NCI-H2107 treated with DMSO at 0.1 percent for 48 hours (cell line): ENCODE data around the gene SLFNL1.

Experiments
- DNase-seq: peaks from one replicate; lab custom pipeline; 2025; ENCODE audit not compliant: unreplicated experiment; lab: John Stamatoyannopoulos, UW

Gene SLFNL1

DNA sequence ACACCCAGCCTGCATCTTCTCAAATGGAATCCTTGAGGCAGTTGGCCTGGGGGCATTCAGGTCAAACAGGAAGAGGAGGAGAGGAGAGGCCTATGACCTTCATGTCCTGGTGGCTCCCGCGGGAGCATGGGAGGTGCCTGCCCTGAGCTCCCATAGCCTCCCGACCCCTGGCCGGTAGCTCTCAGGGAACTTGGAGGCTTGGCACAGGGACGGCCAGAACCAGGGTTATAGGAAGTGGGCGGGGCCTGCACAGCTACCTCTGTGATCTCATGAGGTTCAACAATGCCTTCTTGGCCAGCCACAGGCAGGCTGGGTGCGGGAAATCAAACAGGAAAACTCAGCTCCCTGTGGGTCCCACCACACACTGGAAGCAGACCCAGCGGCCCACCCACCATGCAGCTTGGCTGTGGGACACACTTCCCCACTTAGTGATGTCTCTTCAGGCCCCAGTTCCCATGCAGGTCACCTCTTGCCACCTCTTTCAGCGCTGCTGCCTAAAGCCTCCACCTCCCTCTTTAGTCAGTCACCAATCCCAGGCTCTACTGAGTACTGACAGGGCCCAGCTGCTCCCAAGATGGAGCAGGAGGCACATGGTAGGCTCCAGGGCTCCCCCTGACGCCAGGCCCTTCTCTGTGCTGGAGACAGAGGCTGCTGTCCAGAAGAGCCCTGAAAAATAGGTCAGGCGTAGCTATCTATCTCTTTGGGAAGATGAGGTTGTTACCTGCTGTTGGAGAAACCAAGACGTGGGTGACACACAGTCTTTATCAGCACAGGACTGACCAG is at the start of gene SLFNL1:
Gene SLFNL1, minus strand, starts transcription at position 200 of the 783 bp plus-strand sequence. CDS start 1,065 bp downstream, outside the sequence.
- no peak for DNase-seq

- no peak for DNase-seq
Observed at GRCh38 chr1:41056907-41057306, 35.4 kb upstream of the SLFNL1 start.

DNA sequence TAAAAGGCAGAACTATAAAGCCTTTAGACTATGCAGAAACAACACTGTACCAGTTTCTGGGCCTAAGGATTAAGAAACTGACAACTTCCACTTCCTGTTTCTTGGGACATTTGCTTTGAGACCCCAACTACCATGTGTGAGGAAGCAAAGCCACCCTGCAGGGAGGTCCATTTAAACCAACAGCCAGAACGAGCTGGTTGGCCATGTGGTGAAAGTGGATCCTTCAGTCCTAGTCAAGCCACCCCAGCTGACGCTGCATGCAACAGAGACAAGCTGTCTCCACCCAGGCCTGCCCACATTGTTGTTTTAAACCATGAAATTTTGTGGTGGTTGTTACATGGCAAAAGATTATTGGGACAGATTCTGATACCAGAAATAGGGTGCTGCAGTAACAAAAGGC is 31.8 kb upstream of the SLFNL1 start:
- DNase-seq = no peak

- no peak for DNase-seq
Observed at GRCh38 chr1:41051022-41051421, 29.5 kb upstream of the SLFNL1 start.

DNA sequence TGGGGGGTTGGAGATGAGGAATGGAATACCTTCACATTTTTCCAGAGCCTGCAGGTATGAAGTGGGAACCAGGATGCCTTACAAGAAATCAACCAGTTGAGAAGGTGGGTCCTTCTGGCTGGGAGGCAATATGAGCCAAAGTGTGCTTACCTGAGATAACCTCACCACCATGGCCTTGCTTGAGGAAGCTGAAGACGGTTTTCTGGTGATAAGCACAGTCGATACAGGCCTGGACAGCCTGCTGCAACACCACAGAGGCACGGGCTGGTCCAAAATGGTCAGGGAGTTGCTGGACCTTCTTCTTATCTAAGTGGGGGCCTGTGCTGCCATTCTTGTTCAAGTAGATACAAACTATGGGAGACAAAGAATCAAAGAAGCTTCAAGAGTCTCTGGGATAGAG is 27.0 kb upstream of the SLFNL1 start:
- DNase-seq = no peak

GRCh38 chr1:41046347-41046775 is 24.8 kb upstream of the SLFNL1 start:
- DNase-seq = no peak

- no peak for DNase-seq
Observed at GRCh38 chr1:41045740-41046139, 24.2 kb upstream of the SLFNL1 start.

GRCh38 chr1:41044187-41044586 is 22.7 kb upstream of the SLFNL1 start:
- DNase-seq = no peak

DNA sequence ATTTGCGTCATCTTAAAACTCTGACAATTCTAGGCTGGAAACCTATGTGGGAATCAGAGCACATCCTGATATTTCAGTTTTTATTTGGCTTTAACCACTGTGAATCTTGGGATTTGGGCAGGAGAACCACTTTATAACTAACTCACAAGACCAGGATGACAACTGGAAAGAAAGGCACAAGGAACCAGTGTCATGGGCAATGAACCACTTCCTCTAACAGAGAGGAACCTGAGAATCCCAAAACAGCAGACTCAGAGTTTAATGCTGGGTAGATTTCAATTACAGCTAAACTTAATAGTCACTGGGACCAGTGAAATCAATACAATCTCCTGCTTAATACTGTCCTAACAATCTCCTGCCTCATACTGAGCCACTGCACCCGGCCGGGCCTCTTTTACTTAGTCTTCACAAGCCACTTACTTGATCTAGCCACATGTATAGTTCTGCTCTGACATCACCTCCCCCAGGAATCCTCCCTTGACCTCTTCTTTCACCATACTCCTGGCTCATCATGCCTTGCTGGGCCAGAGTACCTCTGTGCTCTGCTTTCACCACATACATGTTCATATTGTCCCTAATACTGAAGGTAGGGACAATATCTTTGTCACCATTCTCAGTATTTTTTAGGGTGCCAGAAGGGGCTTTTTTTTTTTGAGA is 20.2 kb upstream of the SLFNL1 start:
- DNase-seq = no peak

GRCh38 chr1:41038110-41038509 is 16.6 kb upstream of the SLFNL1 start:
- DNase-seq = no peak

GRCh38 chr1:41037116-41037903 is 15.8 kb upstream of the SLFNL1 start:
- DNase-seq = no peak

DNA sequence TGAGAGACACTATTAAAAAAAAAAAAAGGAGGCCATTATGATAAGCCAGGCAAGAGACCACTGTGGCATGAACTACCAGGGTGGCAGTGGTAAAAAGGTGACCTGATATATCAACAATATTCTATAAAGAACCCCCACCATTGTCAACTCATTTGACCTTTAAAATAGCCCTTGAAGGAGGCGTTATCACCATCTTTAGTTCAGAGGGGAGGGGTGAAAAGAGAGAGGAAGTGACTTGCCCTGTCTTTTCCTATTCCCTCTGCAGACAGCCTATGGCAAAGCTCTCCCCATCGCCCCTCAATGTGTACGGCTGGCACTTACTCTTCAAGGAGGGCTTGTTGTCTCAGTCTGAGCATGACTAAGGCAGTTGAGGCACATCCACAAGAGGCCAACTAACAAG is 11.7 kb upstream of the SLFNL1 start:
- DNase-seq = no peak

GRCh38 chr1:41032147-41032546 is 10.6 kb upstream of the SLFNL1 start:
- no peak for DNase-seq

GRCh38 chr1:41030872-41031616 is 9.5 kb upstream of the SLFNL1 start:
- DNase-seq = no peak

- no peak for DNase-seq
Observed at GRCh38 chr1:41028034-41028642, 6.6 kb upstream of the SLFNL1 start.

GRCh38 chr1:41025979-41026819 is 4.7 kb upstream of the SLFNL1 start:
- no peak for DNase-seq

DNA sequence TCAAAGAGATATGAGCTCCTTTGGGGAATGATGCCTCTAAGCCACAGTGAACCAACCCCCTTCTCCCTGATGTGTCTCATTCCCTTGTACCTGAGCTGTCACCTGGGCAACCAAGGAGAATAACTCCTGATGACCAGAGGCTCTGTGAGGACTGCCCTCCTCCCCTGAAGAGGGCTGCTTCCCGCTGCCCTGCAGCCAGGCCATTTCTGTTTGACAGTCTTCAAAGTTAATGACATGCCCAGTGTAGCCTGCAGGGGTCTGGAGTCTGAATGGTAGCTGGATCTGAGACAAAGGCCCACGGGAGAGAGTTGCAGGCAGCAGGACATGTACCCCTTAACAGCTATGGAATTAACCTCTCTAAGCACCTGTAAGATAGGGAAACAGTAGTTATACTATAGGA is 3.4 kb upstream of the SLFNL1 start:
- DNase-seq = no peak

- DNase-seq = no peak
Observed at GRCh38 chr1:41023279-41023990, 1.9 kb upstream of the SLFNL1 start.

DNA sequence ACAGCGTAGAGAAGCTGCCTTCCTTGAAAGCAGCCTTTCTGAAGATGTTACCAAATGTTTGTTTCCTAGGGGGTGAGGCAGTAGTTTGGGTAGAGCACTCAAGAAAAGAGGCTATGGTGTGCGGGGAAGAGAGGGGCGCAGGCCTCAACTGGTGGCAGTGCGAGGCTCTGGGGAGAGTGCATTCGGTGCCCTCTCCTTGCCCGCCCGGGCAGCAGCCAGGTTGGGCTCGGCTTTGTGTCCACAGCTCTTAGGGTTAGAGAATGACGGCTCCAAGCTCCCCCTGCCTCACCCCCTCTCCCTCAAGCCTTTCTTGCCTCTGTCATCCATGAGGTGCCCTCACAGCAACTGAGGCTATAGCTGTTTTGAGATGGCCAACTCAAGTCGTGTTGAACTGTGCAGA is 899 bp upstream of the SLFNL1 start:
- DNase-seq = no peak
